K562 (cell line): ENCODE results near the gene SRRT. TPM values are rescaled to one million over a fixed set of nuclear protein-coding genes. Genes with fewer than 3 reads are reported as not detected.

ENCODE experiments used
- ARID2 ChIP-seq: fragments of 450-650 bp; IDR thresholded peaks from 2 replicates; pipeline ENCODE4 v1.6.1; 2017; ENCODE audit warnings: antibody characterized with exemption, mild to moderate bottlenecking
- ARID4B ChIP-seq: sonication (generic); formaldehyde crosslinking; IDR thresholded peaks from 2 replicates; pipeline ENCODE4 v1.8.0; 2022; ENCODE audit warnings: mild to moderate bottlenecking, missing genetic modification reagents
- DEAF1 ChIP-seq: fragments of 450-650 bp; formaldehyde crosslinking; IDR thresholded peaks from 2 replicates; pipeline ENCODE4 v1.4.0; 2020; ENCODE audit warnings: mild to moderate bottlenecking, moderate library complexity
- E2F1 ChIP-seq: sonication (generic); formaldehyde crosslinking; IDR thresholded peaks from 2 replicates; pipeline ENCODE4 v1.8.1; 2023; ENCODE audit warnings: mild to moderate bottlenecking, missing genetic modification reagents, moderate library complexity
- ERF ChIP-seq: fragments of 450-650 bp; formaldehyde crosslinking; IDR thresholded peaks from 2 replicates; pipeline ENCODE4 v1.4.0; 2020; ENCODE audit warnings: mild to moderate bottlenecking, mixed read lengths
- GTF2F1 ChIP-seq: IDR thresholded peaks from 2 replicates; pipeline ENCODE4 v1.6.1; 2011; ENCODE audit warnings: low read depth, low read length, improper control_type of control experiment
- PCBP1 ChIP-seq: fragments of 200-400 bp; formaldehyde crosslinking; IDR thresholded peaks from 2 replicates; pipeline ENCODE4 v1.6.1; 2018; ENCODE audit warnings: mild to moderate bottlenecking, low read depth, low read length; ENCODE audit not compliant: poor library complexity, severe bottlenecking
- TEAD1 ChIP-seq, 2 experiments: fragments of 450-650 bp in 1 of 2; sonication (generic) in 1 of 2; formaldehyde crosslinking; IDR thresholded peaks; 2 replicates each; pipeline versions ENCODE4 v1.4.0 to v1.8.0; 2020 to 2022; ENCODE audit warnings: mild to moderate bottlenecking in 2 of 2, missing genetic modification reagents in 1 of 2
- ZKSCAN8 ChIP-seq: fragments of 200-800 bp; sonication (Bioruptor generic); IDR thresholded peaks from 2 replicates; pipeline ENCODE4 v1.6.1; 2016; ENCODE audit warnings: missing genetic modification characterization, missing compliant biosample characterization
- polyA plus RNA-seq, 8 experiments: library from polyadenylated mRNA; depleted of rRNA in 4 of 8; stranded (reverse) in 5 of 8; unstranded in 3 of 8; fragments of >200 nt; fragmentation: Nextera tagmentation in 2 of 8; fragmentation: Illumina TruSeq in 1 of 8; extraction: Ambion mirVana in 2 of 8; extraction: Trizol in 1 of 8; gene quantifications; 2 replicates each; pipeline versions ENCODE4 v1.2.1 to v1.2.3, GENCODE V29; 2011 to 2014; ENCODE audit warnings: inconsistent platforms in 1 of 8, missing spikeins in 1 of 8
- total RNA-seq, 7 experiments: library from RNA; depleted of rRNA in 6 of 7; stranded (reverse); fragments of >200 nt in 6 of 7; fragmentation: Illumina TruSeq in 2 of 7; extraction: Trizol in 2 of 7; gene quantifications; 2 replicates each; pipeline versions ENCODE4 v1.2.1 to v1.2.3, GENCODE V29; 2011 to 2021; ENCODE audit warnings: low replicate concordance in 1 of 7

Gene SRRT
- total and polyA plus RNA-seq, 9 of the 15 experiments (the other 6 are each of a cell fraction or from before 2014, with no cell fraction given) = 10.3 to 263 (median 84.4) TPM

- TF ChIP-seq E2F1 (no peak), GTF2F1 (no peak), ZKSCAN8 (CRISPR knock-in tag) (no peak), PCBP1 (peak; percentile 22), TEAD1 (CRISPR knock-in tag; IDR thresholded peaks at IDR 0.05) (no peak), ERF (0 out of 2 replicates have a peak, but pooled peaks have one; percentile 11), DEAF1 (CRISPR knock-in tag) (no peak), ARID4B (CRISPR knock-in tag) (0 out of 2 replicates have a peak, but pooled peaks have one; percentile 28), ARID2 (no peak)
Measured at GRCh38 chr7:100826514-100827329, 48.2 kb upstream of the SRRT start (continued).
